Activated CD4-positive, alpha-beta T cell treated with anti-CD3 and anti-CD28 coated beads, Interleukin-2, Interleukin-6, amounts not matched to agents 100 ng/mL and 50 ng/mL, durations not matched to agents 16 hours and 8 hours (primary cell): Measurements from ENCODE around the gene ITPA.
"Not testable (repeated sequence)": the region's sequence is repeated elsewhere in the genome, so short reads cannot be mapped to it uniquely, and the experiment has no call there.

Source experiments
- DNase-seq: peaks from one replicate; pipeline ENCODE4 v3.0.0-alpha.2; 2020

ITPA gene

GRCh38 chr20:3173610-3174441 is 35.5 kb upstream of the ITPA start:
- DNase-seq = peak; percentile 91

GRCh38 chr20:3174442-3175261 is 34.6 kb upstream of the ITPA start:
- no peak for DNase-seq

GRCh38 chr20:3175270-3175669 is 34.0 kb upstream of the ITPA start:
- DNase-seq = no peak

GRCh38 chr20:3177746-3178485 is 31.4 kb upstream of the ITPA start:
- DNase-seq = no peak

GRCh38 chr20:3180319-3180718 is 29.0 kb upstream of the ITPA start:
- no peak for DNase-seq

- DNase-seq = no peak
Measured at GRCh38 chr20:3181270-3181669, 28.0 kb upstream of the ITPA start.

GRCh38 chr20:3182429-3182828 is 26.9 kb upstream of the ITPA start:
- DNase-seq = not testable (repeated sequence)

- DNase-seq = no peak
Measured at GRCh38 chr20:3183896-3184612, 25.2 kb upstream of the ITPA start.

GRCh38 chr20:3187861-3188260 is 21.4 kb upstream of the ITPA start:
- not testable (repeated sequence) for DNase-seq

- no peak for DNase-seq
Measured at GRCh38 chr20:3188823-3189413, 20.4 kb upstream of the ITPA start.

GRCh38 chr20:3189561-3190131 is 19.7 kb upstream of the ITPA start:
- no peak for DNase-seq

GRCh38 chr20:3190681-3191111 is 18.6 kb upstream of the ITPA start:
- DNase-seq = no peak

- DNase-seq = no peak
Measured at GRCh38 chr20:3192226-3193015, 16.9 kb upstream of the ITPA start.

GRCh38 chr20:3193806-3194616 is 15.3 kb upstream of the ITPA start:
- no peak for DNase-seq

GRCh38 chr20:3194617-3195280 is 14.5 kb upstream of the ITPA start:
- DNase-seq = no peak

GRCh38 chr20:3195590-3196237 is 13.6 kb upstream of the ITPA start:
- no peak for DNase-seq

GRCh38 chr20:3199206-3199605 is 10.1 kb upstream of the ITPA start:
- DNase-seq = no peak

GRCh38 chr20:3199976-3200755 is 9.1 kb upstream of the ITPA start:
- no peak for DNase-seq
